ENCODE data around the gene CLRN1. TPM values are rescaled to one million over a fixed set of nuclear protein-coding genes. Genes with fewer than 3 reads are reported as not detected.

The CLRN1 gene
- total RNA-seq, 1 donor: not detected

DNA sequence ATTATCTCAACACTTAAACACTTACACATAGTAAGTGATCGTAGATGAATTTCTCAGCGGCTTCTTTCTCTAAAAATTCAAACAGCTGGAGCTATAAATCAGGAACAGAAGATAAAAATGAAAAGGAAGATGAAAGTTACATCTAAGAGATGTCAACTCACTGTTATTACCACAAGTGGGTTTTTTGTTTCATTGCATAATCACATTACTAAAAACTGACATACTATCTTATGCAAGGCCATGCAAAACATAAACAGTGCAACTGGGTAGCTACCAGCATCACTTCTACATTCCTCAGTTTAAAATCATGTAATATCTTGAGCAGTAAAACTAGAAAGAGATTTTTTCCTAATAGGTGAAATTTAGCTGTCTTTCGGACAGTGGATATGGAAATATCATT lies 82.2 kb downstream of the CLRN1 start:
- no peaks in the 10 kb centered on the region for H4K20me1 ChIP-seq (ENCODE audit: insufficient read depth, low read length)
- TF ChIP-seq, protein P1, sequence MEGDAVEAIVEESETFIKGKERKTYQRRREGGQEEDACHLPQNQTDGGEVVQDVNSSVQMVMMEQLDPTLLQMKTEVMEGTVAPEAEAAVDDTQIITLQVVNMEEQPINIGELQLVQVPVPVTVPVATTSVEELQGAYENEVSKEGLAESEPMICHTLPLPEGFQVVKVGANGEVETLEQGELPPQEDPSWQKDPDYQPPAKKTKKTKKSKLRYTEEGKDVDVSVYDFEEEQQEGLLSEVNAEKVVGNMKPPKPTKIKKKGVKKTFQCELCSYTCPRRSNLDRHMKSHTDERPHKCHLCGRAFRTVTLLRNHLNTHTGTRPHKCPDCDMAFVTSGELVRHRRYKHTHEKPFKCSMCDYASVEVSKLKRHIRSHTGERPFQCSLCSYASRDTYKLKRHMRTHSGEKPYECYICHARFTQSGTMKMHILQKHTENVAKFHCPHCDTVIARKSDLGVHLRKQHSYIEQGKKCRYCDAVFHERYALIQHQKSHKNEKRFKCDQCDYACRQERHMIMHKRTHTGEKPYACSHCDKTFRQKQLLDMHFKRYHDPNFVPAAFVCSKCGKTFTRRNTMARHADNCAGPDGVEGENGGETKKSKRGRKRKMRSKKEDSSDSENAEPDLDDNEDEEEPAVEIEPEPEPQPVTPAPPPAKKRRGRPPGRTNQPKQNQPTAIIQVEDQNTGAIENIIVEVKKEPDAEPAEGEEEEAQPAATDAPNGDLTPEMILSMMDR (IDR thresholded peaks at IDR 0.05; ENCODE audit: extremely low read depth, low read depth, low read length): no peak

DNA sequence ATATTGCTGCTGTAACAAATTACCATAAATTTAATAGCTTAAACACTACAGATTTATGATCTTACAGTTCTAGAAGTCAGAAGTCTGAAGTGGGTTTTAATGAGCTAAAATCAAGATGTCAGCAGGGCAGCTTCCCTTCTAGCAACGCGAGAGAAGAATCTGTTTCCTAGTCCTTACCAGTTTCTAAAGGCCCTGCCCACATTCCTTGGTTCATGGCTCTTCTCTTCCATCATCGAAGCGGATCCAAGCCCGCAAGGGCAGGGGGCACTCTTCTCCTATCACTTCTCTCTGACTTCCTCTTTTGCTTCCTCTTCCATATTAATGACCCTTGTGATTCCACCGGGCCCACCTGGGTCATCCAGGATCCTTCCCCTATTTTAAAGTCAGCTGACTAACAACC lies 83.4 kb downstream of the CLRN1 start:
- no peaks in the 10 kb centered on the region for H4K20me1 ChIP-seq (ENCODE audit: insufficient read depth, low read length)
- DNase-seq (ENCODE audit: insufficient read length, low spot score, missing footprints): no peak
- H3K27ac ChIP-seq (ENCODE audit: low read depth, low read length): no peak overlapping the region
- no peak overlapping the region for H3K4me2 ChIP-seq (ENCODE audit: insufficient read depth, low read length)
- peaks cover 32% of the 10 kb centered on the region for H3K27me3 ChIP-seq (ENCODE audit: insufficient read depth, low read length)
- no peaks in the 10 kb centered on the region for H3K79me2 ChIP-seq (ENCODE audit: insufficient read depth, low read length)
- no peak overlapping the region for H3K4me3 ChIP-seq (ENCODE audit: insufficient read depth, low read length)
- no peaks in the 10 kb centered on the region for H3K9me3 ChIP-seq (ENCODE audit: low read depth, low read length)
- H2AFZ ChIP-seq (ENCODE audit: low read length): no peak overlapping the region
- H3K4me1 ChIP-seq (ENCODE audit: insufficient read depth, low read length): no peaks in the 10 kb centered on the region
- no peaks in the 10 kb centered on the region for H3K36me3 ChIP-seq (ENCODE audit: insufficient read depth, low read length)
- TF ChIP-seq, protein P1 (IDR thresholded peaks at IDR 0.05; ENCODE audit: extremely low read depth, low read depth, low read length): no peak

More for the DNA sequence above, 82.2 kb downstream of the CLRN1 start:
- Histone ChIP-seq H3K4me2 (ENCODE audit: insufficient read depth, low read length) (no peak overlapping the region), H3K4me1 (ENCODE audit: insufficient read depth, low read length) (no peaks in the 10 kb centered on the region), H3K9me3 (ENCODE audit: low read depth, low read length) (no peaks in the 10 kb centered on the region), H3K27ac (ENCODE audit: low read depth, low read length) (no peak overlapping the region), H3K4me3 (ENCODE audit: insufficient read depth, low read length) (no peak overlapping the region), H3K27me3 (ENCODE audit: insufficient read depth, low read length) (peaks cover 30% of the 10 kb centered on the region), H3K79me2 (ENCODE audit: insufficient read depth, low read length) (no peaks in the 10 kb centered on the region), H2AFZ (ENCODE audit: low read length) (no peak overlapping the region), H3K36me3 (ENCODE audit: insufficient read depth, low read length) (no peaks in the 10 kb centered on the region)
- no peak for DNase-seq (ENCODE audit: insufficient read length, low spot score, missing footprints)

DNA sequence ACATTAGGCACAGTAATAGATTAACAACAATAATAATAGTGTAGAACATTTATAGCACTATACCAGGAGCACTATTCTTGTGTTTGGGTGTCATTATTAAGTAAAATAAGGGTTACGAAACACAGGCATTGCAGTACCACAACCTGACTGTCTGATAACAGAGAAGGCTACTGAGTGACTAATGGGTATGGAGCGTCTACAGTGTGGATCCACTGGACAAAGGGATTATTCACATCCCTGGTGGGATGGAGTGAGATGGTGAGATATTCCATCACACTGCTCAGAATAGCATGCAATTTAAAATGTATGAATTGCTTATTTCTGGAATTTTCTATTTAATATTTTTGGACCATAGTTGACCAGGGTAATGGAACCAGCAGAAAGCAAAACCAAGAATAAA lies 85.5 kb downstream of the CLRN1 start:
- Histone ChIP-seq H3K4me3 (ENCODE audit: insufficient read depth, low read length) (no peak overlapping the region), H3K4me2 (ENCODE audit: insufficient read depth, low read length) (no peak overlapping the region), H3K9me3 (ENCODE audit: low read depth, low read length) (no peaks in the 10 kb centered on the region), H3K4me1 (ENCODE audit: insufficient read depth, low read length) (no peaks in the 10 kb centered on the region), H4K20me1 (ENCODE audit: insufficient read depth, low read length) (no peaks in the 10 kb centered on the region), H2AFZ (ENCODE audit: low read length) (no peak overlapping the region), H3K79me2 (ENCODE audit: insufficient read depth, low read length) (no peaks in the 10 kb centered on the region), H3K27ac (ENCODE audit: low read depth, low read length) (no peak overlapping the region), H3K36me3 (ENCODE audit: insufficient read depth, low read length) (no peaks in the 10 kb centered on the region), H3K27me3 (ENCODE audit: insufficient read depth, low read length) (peaks cover 37% of the 10 kb centered on the region)
- TF ChIP-seq, protein P1 (IDR thresholded peaks at IDR 0.05; ENCODE audit: extremely low read depth, low read depth, low read length): no peak
- no peak for DNase-seq (ENCODE audit: insufficient read length, low spot score, missing footprints)

DNA sequence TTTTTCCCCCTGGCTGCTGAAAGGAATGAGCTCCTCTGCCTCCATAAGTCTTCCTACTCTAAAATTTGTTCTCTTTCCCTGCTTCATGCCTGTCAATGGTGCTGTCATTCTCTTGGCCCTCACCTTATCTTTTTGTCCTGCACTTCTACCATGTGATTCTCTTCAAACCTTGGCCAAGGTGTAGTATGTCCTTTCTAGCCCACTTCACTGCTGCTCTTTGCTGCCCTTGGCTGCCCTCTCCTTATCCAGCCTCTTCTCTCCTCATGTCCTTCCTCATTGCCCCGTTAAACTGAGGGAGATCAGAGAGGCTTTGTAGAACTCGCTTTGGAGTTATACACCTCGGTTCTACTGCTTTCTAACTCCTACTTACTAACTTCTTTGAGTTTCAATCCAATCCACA lies 87.0 kb downstream of the CLRN1 start:
- Histone ChIP-seq H3K79me2 (ENCODE audit: insufficient read depth, low read length) (no peaks in the 10 kb centered on the region), H3K36me3 (ENCODE audit: insufficient read depth, low read length) (no peaks in the 10 kb centered on the region), H3K4me3 (ENCODE audit: insufficient read depth, low read length) (no peak overlapping the region), H3K4me2 (ENCODE audit: insufficient read depth, low read length) (no peak overlapping the region), H3K4me1 (ENCODE audit: insufficient read depth, low read length) (no peaks in the 10 kb centered on the region), H2AFZ (ENCODE audit: low read length) (no peak overlapping the region), H3K9me3 (ENCODE audit: low read depth, low read length) (no peaks in the 10 kb centered on the region), H3K27ac (ENCODE audit: low read depth, low read length) (no peak overlapping the region), H4K20me1 (ENCODE audit: insufficient read depth, low read length) (no peaks in the 10 kb centered on the region), H3K27me3 (ENCODE audit: insufficient read depth, low read length) (peaks cover 36% of the 10 kb centered on the region)
- DNase-seq (ENCODE audit: insufficient read length, low spot score, missing footprints): no peak
- TF ChIP-seq, protein P1 (IDR thresholded peaks at IDR 0.05; ENCODE audit: extremely low read depth, low read depth, low read length): no peak
